Dendritic cell treated with granulocyte-macrophage colony-stimulating factor and Interleukin-4, amounts not matched to agents 40 ng/mL and 50 ng/mL, for 4 days (primary cell): ENCODE results near the gene SLC24A4.

Source experiments
- H3K27ac Mint-ChIP-seq: one replicate; pipeline ENCODE4 v1.8.0; 2022; ENCODE audit warnings: mild to moderate bottlenecking, mixed read lengths
- H3K27me3 Mint-ChIP-seq: one replicate; pipeline ENCODE4 v1.8.0; 2022; ENCODE audit warnings: mild to moderate bottlenecking, mixed read lengths
- H3K36me3 Mint-ChIP-seq: one replicate; pipeline ENCODE4 v1.8.0; 2022; ENCODE audit warnings: low read depth, mixed read lengths
- H3K4me1 Mint-ChIP-seq: one replicate; pipeline ENCODE4 v1.8.0; 2022; ENCODE audit warnings: low read depth, mixed read lengths
- H3K4me3 Mint-ChIP-seq: one replicate; pipeline ENCODE4 v1.8.0; 2022; ENCODE audit warnings: mild to moderate bottlenecking, moderate library complexity, mixed read lengths
- H3K9me3 Mint-ChIP-seq: one replicate; pipeline ENCODE4 v1.8.0; 2022; ENCODE audit warnings: mixed read lengths
- intact Hi-C: fragments of 100-400 bp; cut with micrococcal nuclease; formaldehyde crosslinking; loops from one replicate; pipeline ENCODE4 v1.15.0; 2022

The SLC24A4 gene

DNA sequence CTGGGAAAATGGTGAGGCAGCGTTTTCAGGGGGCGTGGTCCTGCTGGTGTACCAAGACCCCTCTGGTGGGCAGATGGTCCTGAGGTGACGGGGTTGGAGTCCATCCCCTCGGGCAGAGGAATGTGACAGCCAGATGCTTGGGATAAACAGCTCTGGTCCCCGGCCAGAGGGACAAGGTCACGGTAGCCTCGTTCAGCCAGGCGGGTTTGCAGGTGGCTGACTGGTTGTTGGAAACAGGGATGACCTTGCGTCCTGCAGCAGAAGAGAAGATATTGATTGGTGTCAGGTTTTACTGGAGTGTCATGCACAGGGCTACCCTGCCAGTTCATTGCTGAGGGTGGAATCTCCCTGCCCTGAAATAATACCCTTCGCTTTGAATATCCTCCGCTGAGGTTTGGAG is 43.3 kb downstream of the SLC24A4 start:
- Mint-ChIP-seq H3K4me3 (no peak overlapping the region), H3K9me3 (no peaks in the 10 kb centered on the region), H3K27ac (no peak overlapping the region), H3K36me3 (no peaks in the 10 kb centered on the region), H3K4me1 (peaks cover 45% of the 10 kb centered on the region), H3K27me3 (peaks cover 39% of the 10 kb centered on the region)
- intact Hi-C loops, result loop anchor here (5.0 kb wide), 1 partner anchor 91 kb away; no protein-coding TSS in a partner anchor

DNA sequence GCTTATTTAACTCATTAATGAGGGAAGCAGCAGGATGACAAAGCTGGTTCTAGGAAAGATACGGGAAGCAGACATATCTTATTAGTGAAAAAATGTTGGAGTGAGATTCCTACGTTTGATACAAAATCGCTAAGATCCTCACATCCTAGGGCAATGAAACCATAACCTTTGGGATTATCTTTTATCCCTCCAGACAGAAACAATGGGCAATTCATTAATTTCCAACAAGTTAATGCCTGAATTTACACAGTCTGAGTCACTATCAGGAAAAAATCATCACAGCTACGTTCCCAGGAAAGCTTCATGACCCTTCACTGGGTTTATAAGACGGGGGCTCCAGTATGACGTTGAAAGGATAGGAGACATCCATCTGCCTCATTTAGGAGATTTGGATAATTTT is 45.0 kb downstream of the SLC24A4 start:
- H3K9me3 Mint-ChIP-seq, result no peaks in the 10 kb centered on the region
- H3K36me3 Mint-ChIP-seq, result no peaks in the 10 kb centered on the region
- peaks cover 39% of the 10 kb centered on the region for H3K4me1 Mint-ChIP-seq
- H3K27ac Mint-ChIP-seq, result no peak overlapping the region
- H3K4me3 Mint-ChIP-seq, result no peak overlapping the region
- H3K27me3 Mint-ChIP-seq, result peaks cover 23% of the 10 kb centered on the region
- intact Hi-C loops, result loop anchor here (5.0 kb wide), 1 partner anchor 89 kb away; no protein-coding TSS in a partner anchor

DNA sequence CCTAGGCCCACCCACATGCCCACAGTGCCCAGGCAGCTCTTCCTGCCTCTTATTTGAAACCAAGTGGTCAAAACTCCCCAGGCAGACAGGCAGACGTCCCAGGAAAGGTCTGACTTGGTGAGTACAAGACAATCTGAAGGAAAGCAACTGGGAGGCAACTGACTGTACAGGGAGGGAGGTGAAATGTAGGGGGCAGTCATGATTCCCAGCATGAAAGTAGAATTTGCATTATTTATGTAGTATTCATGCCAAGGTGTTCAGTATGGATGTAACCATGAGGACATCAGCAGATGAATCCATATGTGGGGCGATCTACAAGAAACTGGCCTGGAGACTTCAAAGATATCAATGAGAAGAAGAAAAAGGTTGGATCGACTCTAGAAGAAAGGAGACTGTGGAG is 46.1 kb downstream of the SLC24A4 start:
- Mint-ChIP-seq H3K27ac (no peak overlapping the region), H3K36me3 (no peaks in the 10 kb centered on the region), H3K27me3 (peaks cover 14% of the 10 kb centered on the region), H3K9me3 (no peaks in the 10 kb centered on the region), H3K4me3 (no peak overlapping the region), H3K4me1 (peaks cover 32% of the 10 kb centered on the region)
- intact Hi-C loops, result loop anchor here (5.0 kb wide), 1 partner anchor 88 kb away; no protein-coding TSS in a partner anchor

DNA sequence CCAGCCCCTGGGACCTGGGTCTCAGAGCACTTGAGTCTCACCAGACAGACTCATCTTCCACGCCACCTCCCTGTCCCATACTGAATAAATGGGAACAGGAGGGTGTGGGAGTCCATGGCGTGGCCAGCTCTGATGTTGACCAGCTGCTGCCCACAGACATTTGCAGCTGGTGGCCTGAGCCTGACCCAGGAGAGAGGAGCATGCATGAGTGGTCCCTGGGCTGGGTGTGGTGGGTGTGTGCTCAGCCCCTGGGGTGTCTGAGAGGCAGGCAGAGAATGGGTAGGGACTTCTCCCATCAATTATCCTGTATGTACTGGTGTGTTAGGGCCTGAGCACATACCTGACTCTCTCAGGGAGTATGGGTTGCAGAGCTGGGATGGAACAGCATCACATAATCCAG is 49.3 kb downstream of the SLC24A4 start:
- intact Hi-C loops, result loop anchor here (10.0 kb wide), 1 partner anchor 53 kb away; no protein-coding TSS in a partner anchor
- Mint-ChIP-seq H3K27me3 (peaks cover 5% of the 10 kb centered on the region), H3K4me1 (peaks cover 18% of the 10 kb centered on the region), H3K9me3 (no peaks in the 10 kb centered on the region), H3K36me3 (no peaks in the 10 kb centered on the region), H3K4me3 (no peak overlapping the region), H3K27ac (no peak overlapping the region)

DNA sequence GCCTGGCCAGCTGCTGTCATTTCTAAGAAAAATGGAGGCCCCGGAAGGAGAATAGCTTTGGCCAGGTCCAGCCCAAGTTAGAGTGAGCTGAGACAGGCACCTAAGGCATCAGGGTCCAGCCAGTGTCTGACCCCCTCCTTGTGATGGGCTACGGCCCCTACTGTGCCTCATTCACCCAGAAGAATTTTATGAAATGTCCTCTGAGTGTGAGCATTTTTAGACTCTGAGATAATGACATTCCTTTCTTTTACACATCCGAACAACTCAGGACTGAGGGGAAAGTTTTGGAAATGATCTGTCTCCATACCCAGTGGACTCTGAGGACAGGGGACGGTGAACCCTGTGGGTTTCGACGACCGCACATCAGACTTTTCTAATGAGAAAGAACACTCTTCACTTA is 50.4 kb downstream of the SLC24A4 start:
- H3K4me3 Mint-ChIP-seq, result no peak overlapping the region
- peaks cover 10% of the 10 kb centered on the region for H3K4me1 Mint-ChIP-seq
- H3K36me3 Mint-ChIP-seq, result no peaks in the 10 kb centered on the region
- no peaks in the 10 kb centered on the region for H3K9me3 Mint-ChIP-seq
- H3K27me3 Mint-ChIP-seq, result peaks cover 7% of the 10 kb centered on the region
- no peak overlapping the region for H3K27ac Mint-ChIP-seq
- intact Hi-C loops, result loop anchor here (10.0 kb wide), 1 partner anchor 51 kb away; no protein-coding TSS in a partner anchor

DNA sequence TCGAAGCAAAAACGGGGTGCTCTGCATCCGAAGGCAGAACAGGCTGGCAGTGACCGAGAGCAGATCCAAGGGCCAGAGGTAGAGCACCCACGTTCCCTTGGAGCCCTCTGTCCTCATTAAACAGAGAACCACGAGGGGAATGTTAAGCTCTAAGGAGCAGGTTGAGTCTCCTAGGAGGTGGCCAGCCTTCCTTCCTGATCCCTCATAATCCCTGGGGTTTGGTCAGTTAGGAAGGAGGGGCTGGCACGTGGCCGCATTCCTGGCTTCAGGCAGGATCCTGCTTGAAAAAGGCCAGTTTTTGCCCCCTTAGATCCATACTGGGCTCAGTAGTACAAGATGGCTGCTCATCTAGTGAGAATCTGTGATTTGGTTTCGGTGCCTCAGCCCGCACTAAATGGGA is 57.2 kb downstream of the SLC24A4 start:
- no peak overlapping the region for H3K4me3 Mint-ChIP-seq
- H3K36me3 Mint-ChIP-seq, result no peaks in the 10 kb centered on the region
- peaks cover 6% of the 10 kb centered on the region for H3K27me3 Mint-ChIP-seq

DNA sequence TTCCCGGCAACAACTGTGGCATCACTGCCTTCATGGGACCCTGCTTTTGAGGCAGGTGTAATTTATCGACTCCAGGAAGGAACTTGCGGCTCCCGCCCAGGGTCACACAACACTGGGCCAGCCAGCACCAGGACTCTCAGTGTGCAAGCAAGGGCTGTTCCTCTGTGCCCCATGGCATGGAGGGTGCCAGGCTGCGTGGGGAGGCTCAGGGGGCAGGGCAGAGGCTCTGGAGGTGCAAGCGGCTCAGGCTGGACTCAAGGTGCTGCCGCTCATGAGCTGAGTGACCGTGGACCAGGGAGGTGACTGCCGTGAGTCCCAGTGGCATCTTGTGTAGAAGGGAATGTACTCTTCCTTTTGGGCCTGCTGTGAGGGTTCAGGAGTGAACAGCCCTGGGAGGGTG is 57.6 kb downstream of the SLC24A4 start:
- Mint-ChIP-seq H3K27ac (no peak overlapping the region), H3K9me3 (no peaks in the 10 kb centered on the region), H3K36me3 (no peaks in the 10 kb centered on the region), H3K27me3 (peaks cover 6% of the 10 kb centered on the region), H3K4me1 (peaks cover 29% of the 10 kb centered on the region), H3K4me3 (no peak overlapping the region)
- intact Hi-C loops, result no loop called here

More for the DNA sequence above, 57.2 kb downstream of the SLC24A4 start:
- intact Hi-C loops, result no loop called here
- no peaks in the 10 kb centered on the region for H3K9me3 Mint-ChIP-seq
- H3K4me1 Mint-ChIP-seq, result peaks cover 24% of the 10 kb centered on the region
- no peak overlapping the region for H3K27ac Mint-ChIP-seq

DNA sequence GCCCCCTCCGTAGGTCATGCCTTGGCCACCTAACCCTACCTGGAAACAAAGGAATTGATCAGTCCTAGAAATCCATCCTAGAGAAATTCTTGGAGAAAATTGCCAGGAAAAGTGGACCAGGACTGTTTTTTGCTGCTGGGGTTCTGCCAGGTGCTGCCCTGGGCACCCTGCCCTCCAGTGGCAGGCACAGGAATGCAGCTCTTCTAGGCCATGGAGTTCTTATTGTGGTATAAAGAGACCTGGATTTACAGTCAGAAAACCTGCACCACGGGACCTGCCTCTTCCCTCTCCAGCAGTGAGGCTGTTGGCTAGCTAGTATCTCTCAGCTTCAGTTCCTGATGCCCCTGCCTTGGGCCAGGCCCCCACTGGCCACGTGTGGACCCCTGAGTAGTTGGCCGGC is 59.7 kb downstream of the SLC24A4 start:
- peaks cover 49% of the 10 kb centered on the region for H3K4me1 Mint-ChIP-seq
- intact Hi-C loops, result no loop called here
- H3K9me3 Mint-ChIP-seq, result no peaks in the 10 kb centered on the region
- peak overlapping the region; percentile 24 for H3K27ac Mint-ChIP-seq
- H3K36me3 Mint-ChIP-seq, result no peaks in the 10 kb centered on the region
- H3K27me3 Mint-ChIP-seq, result peaks cover 3% of the 10 kb centered on the region
- H3K4me3 Mint-ChIP-seq, result no peak overlapping the region

DNA sequence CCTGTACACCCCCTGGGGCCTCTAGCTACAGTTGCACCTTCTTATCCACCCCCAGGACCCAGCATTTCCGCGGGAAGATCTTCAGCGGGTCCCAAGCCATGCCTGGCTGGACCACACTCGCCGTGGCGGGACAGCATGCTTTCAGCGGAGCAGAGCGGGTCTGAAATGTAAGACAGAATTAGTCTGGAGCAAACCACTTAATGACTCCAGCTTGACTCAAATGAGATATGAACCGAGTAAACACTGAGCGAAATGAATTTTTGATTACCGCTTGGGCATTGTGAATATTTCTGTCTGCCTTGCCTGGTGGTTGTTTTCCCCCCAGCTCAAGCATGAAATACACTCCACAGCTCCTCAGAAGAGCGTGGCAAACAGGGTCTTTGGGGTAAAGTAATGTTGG is 60.8 kb downstream of the SLC24A4 start:
- no peaks in the 10 kb centered on the region for H3K27me3 Mint-ChIP-seq
- no peaks in the 10 kb centered on the region for H3K36me3 Mint-ChIP-seq
- H3K27ac Mint-ChIP-seq, result no peak overlapping the region
- H3K4me3 Mint-ChIP-seq, result no peak overlapping the region
- intact Hi-C loops, result no loop called here
- H3K4me1 Mint-ChIP-seq, result peaks cover 58% of the 10 kb centered on the region
- no peaks in the 10 kb centered on the region for H3K9me3 Mint-ChIP-seq

DNA sequence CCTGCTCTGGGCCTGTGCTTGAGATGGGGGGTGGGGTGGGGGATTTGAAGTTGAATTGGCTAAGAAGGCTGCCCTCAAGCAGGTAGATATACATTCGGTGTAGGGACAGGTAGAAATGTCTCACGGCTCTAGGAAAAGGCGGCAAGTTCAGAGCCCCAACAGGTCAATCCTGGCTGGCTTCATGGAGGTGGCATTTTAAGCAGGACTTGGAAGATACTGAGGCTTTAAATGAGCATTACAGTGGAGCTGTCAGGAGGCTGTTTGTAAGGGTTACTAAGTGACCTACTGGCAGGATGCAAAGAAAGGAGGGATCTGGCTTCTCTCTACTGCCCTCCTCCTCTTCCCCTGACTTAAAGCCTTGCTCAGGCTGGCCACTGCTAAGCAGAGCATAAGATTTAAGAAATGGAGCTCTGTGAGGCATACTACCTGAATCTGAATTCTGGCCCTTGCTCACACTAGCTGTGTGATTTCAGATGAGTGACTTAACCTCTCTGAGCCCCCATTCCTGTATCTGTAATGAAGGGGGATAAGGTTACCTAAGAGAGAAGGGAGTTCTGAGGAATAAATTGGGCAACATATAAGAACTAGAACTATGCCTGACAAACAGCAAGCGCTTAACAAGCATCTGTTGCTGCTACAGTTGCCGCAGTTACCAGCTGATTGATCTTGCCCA is 61.6 kb downstream of the SLC24A4 start:
- H3K4me3 Mint-ChIP-seq, result no peak overlapping the region
- peaks cover 66% of the 10 kb centered on the region for H3K4me1 Mint-ChIP-seq
- H3K9me3 Mint-ChIP-seq, result no peaks in the 10 kb centered on the region
- H3K27me3 Mint-ChIP-seq, result no peaks in the 10 kb centered on the region
- no peaks in the 10 kb centered on the region for H3K36me3 Mint-ChIP-seq
- H3K27ac Mint-ChIP-seq, result no peak overlapping the region
- intact Hi-C loops, result no loop called here

DNA sequence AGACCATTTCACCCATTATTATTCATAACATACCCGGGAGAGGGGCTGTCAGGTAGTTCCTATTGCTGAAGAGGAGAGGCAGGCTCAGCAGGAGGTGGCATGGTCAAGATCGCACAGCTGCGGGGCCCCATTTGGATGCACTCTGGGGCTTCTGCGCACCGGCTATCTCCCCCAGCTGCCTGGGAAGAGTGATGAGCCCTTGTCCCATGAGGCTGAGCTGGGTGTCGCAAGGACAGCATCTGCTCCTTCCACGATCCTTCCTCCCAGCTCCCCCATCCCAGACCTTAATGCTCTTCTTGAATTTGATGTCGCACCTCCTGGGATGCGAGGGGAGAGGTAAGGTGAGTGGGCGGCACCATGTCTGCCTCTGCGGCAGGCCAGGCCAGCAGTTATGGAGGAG is 62.6 kb downstream of the SLC24A4 start:
- intact Hi-C loops, result no loop called here
- peaks cover 75% of the 10 kb centered on the region for H3K4me1 Mint-ChIP-seq
- no peaks in the 10 kb centered on the region for H3K9me3 Mint-ChIP-seq
- H3K27ac Mint-ChIP-seq, result no peak overlapping the region
- H3K4me3 Mint-ChIP-seq, result no peak overlapping the region
- no peaks in the 10 kb centered on the region for H3K36me3 Mint-ChIP-seq
- H3K27me3 Mint-ChIP-seq, result no peaks in the 10 kb centered on the region

DNA sequence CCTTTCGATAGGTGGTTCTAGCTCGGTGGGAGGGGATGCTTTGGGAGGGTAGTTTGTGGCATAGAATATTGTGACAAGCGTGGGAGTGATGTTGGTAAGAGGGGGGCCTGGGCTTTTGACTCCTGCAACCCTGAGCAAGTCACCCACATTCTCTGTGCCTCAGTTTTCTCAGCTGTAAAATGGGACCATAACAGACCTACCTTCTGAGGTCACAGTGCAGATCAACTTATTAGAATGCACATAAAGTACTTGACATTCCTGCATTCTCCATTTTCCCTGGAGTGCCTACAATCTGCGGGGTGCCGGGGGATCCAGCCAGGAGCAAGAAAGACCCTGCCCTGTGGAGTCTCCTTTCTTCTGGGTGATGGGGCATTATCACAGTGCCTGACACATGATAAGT is 63.2 kb downstream of the SLC24A4 start:
- Mint-ChIP-seq H3K4me1 (peaks cover 77% of the 10 kb centered on the region), H3K36me3 (no peaks in the 10 kb centered on the region), H3K4me3 (no peak overlapping the region), H3K27me3 (no peaks in the 10 kb centered on the region), H3K27ac (peak overlapping the region; percentile 39), H3K9me3 (no peaks in the 10 kb centered on the region)
- intact Hi-C loops, result no loop called here

DNA sequence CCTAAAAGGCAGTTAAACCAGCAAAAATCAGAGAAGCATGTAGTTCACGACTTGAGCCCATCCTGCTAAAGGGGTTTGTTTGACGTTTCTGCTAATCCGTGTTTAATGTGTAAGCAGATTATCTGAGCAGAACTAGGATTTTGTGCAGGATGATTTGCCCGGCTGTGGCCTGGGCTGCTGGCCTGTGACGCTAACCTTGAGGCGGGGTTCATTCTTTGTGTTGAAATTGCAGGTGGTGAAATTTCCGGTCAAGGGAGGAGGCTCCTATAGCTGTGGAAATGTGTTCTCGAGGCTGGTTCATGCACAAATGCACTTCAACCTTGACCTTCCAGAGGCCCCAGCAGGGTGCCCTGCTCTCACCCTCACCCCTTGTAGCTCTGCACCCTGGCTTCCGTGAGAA is 63.7 kb downstream of the SLC24A4 start:
- Mint-ChIP-seq H3K9me3 (no peaks in the 10 kb centered on the region), H3K36me3 (no peaks in the 10 kb centered on the region), H3K27ac (peak overlapping the region; percentile 39), H3K27me3 (no peaks in the 10 kb centered on the region), H3K4me1 (peaks cover 82% of the 10 kb centered on the region), H3K4me3 (no peak overlapping the region)
- intact Hi-C loops, result no loop called here

DNA sequence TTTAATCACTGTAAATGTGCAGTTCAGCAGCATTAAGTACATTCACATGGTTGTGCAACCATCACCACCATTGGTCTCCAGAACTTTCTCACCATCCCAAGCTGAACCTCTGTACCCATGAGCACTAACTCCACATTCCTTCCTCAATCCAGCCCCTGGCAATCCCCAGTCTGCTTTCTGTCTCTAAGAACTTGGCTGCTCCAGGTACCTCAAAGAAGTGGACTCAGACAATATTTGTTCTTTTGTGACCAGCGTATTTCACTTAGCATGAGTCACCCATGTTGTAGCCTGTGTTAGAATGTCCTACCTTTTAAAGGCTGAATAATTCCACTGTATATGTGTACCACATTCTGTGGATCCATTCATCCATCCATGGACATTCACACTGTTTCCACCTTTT is 64.6 kb downstream of the SLC24A4 start:
- intact Hi-C loops, result no loop called here
- Mint-ChIP-seq H3K36me3 (no peaks in the 10 kb centered on the region), H3K27me3 (no peaks in the 10 kb centered on the region), H3K9me3 (no peaks in the 10 kb centered on the region), H3K4me3 (no peak overlapping the region), H3K27ac (no peak overlapping the region), H3K4me1 (peaks cover 87% of the 10 kb centered on the region)

DNA sequence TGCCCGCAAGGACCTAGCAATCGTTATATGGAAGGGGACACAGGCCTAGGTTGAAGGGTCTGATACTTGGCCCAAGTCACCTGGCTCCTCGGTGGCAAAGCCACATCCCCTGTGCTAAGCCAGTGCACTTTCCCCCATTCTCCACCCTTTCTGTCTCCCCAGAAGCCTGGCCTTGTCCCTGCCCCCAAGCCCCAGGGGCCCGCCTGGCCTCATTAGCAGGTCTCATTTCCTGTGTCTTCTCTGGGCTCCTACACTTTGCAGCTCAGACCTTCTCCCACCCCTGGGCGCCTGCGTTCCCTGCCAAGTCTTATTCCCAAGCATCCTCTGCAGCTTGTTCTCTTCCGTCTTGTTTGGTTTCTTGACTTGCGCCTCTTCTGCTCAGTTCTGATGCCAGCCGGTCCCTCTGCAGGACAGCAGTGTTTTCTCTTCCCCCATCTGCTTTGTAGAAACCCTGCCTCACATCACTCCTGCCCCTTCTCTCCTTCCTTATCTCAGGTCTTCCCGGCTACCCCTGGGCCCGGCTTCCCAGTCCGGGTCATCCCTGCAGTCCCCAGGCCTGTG is 66.7 kb downstream of the SLC24A4 start:
- no peaks in the 10 kb centered on the region for H3K36me3 Mint-ChIP-seq
- peaks cover 75% of the 10 kb centered on the region for H3K4me1 Mint-ChIP-seq
- no peak overlapping the region for H3K4me3 Mint-ChIP-seq
- intact Hi-C loops, result loop anchor here (10.0 kb wide), 1 partner anchor 65 kb away; no protein-coding TSS in a partner anchor
- no peak overlapping the region for H3K27ac Mint-ChIP-seq
- H3K27me3 Mint-ChIP-seq, result no peaks in the 10 kb centered on the region
- no peaks in the 10 kb centered on the region for H3K9me3 Mint-ChIP-seq
